ENCODE data around the gene PTPRN2.

GRCh38 chr7:158544708-158545107, 42.9 kb downstream of the PTPRN2 start:
- TF ChIP-seq ZNF274 (IDR thresholded peaks at IDR 0.05; ENCODE audit: borderline replicate concordance, extremely low read depth, low read length) (no peak), CEBPB (IDR thresholded peaks at IDR 0.05; ENCODE audit: low read depth, low read length) (no peak), ATF2 (IDR thresholded peaks at IDR 0.05; ENCODE audit: low read length) (no peak)
- TF ChIP-seq, protein P1, sequence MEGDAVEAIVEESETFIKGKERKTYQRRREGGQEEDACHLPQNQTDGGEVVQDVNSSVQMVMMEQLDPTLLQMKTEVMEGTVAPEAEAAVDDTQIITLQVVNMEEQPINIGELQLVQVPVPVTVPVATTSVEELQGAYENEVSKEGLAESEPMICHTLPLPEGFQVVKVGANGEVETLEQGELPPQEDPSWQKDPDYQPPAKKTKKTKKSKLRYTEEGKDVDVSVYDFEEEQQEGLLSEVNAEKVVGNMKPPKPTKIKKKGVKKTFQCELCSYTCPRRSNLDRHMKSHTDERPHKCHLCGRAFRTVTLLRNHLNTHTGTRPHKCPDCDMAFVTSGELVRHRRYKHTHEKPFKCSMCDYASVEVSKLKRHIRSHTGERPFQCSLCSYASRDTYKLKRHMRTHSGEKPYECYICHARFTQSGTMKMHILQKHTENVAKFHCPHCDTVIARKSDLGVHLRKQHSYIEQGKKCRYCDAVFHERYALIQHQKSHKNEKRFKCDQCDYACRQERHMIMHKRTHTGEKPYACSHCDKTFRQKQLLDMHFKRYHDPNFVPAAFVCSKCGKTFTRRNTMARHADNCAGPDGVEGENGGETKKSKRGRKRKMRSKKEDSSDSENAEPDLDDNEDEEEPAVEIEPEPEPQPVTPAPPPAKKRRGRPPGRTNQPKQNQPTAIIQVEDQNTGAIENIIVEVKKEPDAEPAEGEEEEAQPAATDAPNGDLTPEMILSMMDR (IDR thresholded peaks at IDR 0.05; ENCODE audit: control extremely low read depth in 1 of 3, insufficient read depth in 1 of 3, low read depth in 1 of 3, low read length in 3 of 3): no peak

Data from H1 (cell line).